Calu3 (cell line): ENCODE measurements around the gene NGFR. TPM values are rescaled to one million over a fixed set of nuclear protein-coding genes. Genes with fewer than 3 reads are reported as not detected.
A peak's percentile ranks its signal among the peaks of the same experiment; 100 is the strongest.

ENCODE experiments used
- BruUV-seq: library from RNA; stranded (reverse); fragments of 400-500 nt; replicated peaks from 2 replicates; lab custom pipeline; 2021; lab: Mats Ljungman, UMichigan
- CTCF ChIA-PET: fragments of 300-600 bp; sonication (Branson Sonifier 250); formaldehyde crosslinking; loops from one replicate; lab custom pipeline; 2022; ENCODE audit warnings: antibody characterized with exemption; lab: Charles Lee
- DNase-seq: peaks from one replicate; pipeline ENCODE4 v3.0.0; 2022
- H3K27ac Mint-ChIP-seq: one replicate; pipeline ENCODE4 v1.8.0; 2022; ENCODE audit warnings: mixed read lengths; ENCODE audit not compliant: unreplicated experiment
- H3K27me3 Mint-ChIP-seq: one replicate; pipeline ENCODE4 v1.8.0; 2022; ENCODE audit warnings: mixed read lengths; ENCODE audit not compliant: unreplicated experiment
- H3K36me3 Mint-ChIP-seq: one replicate; pipeline ENCODE4 v1.8.0; 2022; ENCODE audit warnings: mild to moderate bottlenecking, moderate library complexity, mixed read lengths; ENCODE audit not compliant: insufficient read depth, unreplicated experiment
- H3K4me1 Mint-ChIP-seq: one replicate; pipeline ENCODE4 v1.8.0; 2022; ENCODE audit warnings: mild to moderate bottlenecking, low read depth, mixed read lengths; ENCODE audit not compliant: unreplicated experiment
- H3K4me3 Mint-ChIP-seq: one replicate; pipeline ENCODE4 v1.8.0; 2022; ENCODE audit warnings: mild to moderate bottlenecking, low read depth, moderate library complexity, mixed read lengths; ENCODE audit not compliant: unreplicated experiment
- H3K9me3 Mint-ChIP-seq: one replicate; pipeline ENCODE4 v1.8.0; 2022; ENCODE audit warnings: low read depth, mixed read lengths; ENCODE audit not compliant: unreplicated experiment
- CTCF ChIP-seq: fragments of 200-600 bp; IDR thresholded peaks from one replicate; pipeline ENCODE4 v1.8.0; 2022; ENCODE audit warnings: antibody characterized with exemption; ENCODE audit not compliant: unreplicated experiment
- intact Hi-C: fragments of 100-400 bp; cut with micrococcal nuclease; formaldehyde crosslinking; loops from one replicate; pipeline ENCODE4 v1.10.0; 2022; ENCODE audit not compliant: unreplicated experiment
- total RNA-seq: library from RNA; stranded (reverse); gene quantifications from 2 replicates; pipeline ENCODE4 v1.2.3, GENCODE V29; 2022

NGFR gene
- total RNA-seq, 1 experiment from 2014 or later = 0.66 TPM

- no peak for DNase-seq
- H3K4me1 Mint-ChIP-seq = no peaks in the 10 kb centered on the region
- TF ChIP-seq CTCF = no peak
- H3K36me3 Mint-ChIP-seq = no peaks in the 10 kb centered on the region
- H3K27me3 Mint-ChIP-seq = peaks cover 100% of the 10 kb centered on the region
- intact Hi-C loops = no loop called here
- H3K27ac Mint-ChIP-seq = no peak overlapping the region
- no peak overlapping the region for H3K4me3 Mint-ChIP-seq
- BruUV-seq = no TSS peak
- no peaks in the 10 kb centered on the region for H3K9me3 Mint-ChIP-seq
- CTCF ChIA-PET = no interaction called here
These were observed 5.7 kb upstream of the NGFR start for GRCh38 chr17:49489348-49489747.

DNA sequence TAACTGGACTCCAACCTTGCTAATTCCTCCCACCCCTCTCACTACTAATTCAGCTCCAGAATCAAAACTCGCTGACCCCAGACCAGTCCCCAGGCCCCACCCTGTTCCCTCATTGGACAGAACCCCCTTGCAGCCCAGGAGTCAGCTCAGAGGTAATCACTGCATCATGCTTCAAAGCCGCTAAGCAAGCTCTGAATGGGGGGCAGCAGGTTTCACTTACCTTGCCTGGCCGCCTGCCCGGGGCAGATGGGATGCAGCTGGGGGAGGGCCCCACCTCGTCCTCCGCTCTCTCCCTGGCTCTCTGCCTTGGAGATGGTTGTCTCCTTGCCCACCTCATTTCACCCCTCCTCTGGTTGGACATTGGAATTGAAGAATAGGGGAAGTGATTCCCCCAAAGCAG, 4.8 kb upstream of the NGFR start:
- Mint-ChIP-seq H3K9me3 (no peaks in the 10 kb centered on the region), H3K4me1 (no peaks in the 10 kb centered on the region), H3K36me3 (peaks cover 6% of the 10 kb centered on the region), H3K4me3 (no peak overlapping the region), H3K27ac (no peak overlapping the region), H3K27me3 (peaks cover 100% of the 10 kb centered on the region)
- BruUV-seq = no TSS peak
- DNase-seq = no peak
- intact Hi-C loops = no loop called here
- TF ChIP-seq CTCF = no peak
- CTCF ChIA-PET = no interaction called here

- Mint-ChIP-seq H3K9me3 (no peaks in the 10 kb centered on the region), H3K4me1 (no peaks in the 10 kb centered on the region), H3K27ac (no peak overlapping the region), H3K4me3 (no peak overlapping the region), H3K27me3 (peaks cover 100% of the 10 kb centered on the region), H3K36me3 (peaks cover 11% of the 10 kb centered on the region)
- TF ChIP-seq CTCF = no peak
- intact Hi-C loops = no loop called here
- CTCF ChIA-PET = interaction anchor here (0.6 kb wide), 2 partner anchors 29 to 1368 kb away, joined by 3 to 4 read pairs; no protein-coding TSS in a partner anchor
- no TSS peak for BruUV-seq
- no peak for DNase-seq
These were observed 3.8 kb upstream of the NGFR start for GRCh38 chr17:49491192-49491769.

DNA sequence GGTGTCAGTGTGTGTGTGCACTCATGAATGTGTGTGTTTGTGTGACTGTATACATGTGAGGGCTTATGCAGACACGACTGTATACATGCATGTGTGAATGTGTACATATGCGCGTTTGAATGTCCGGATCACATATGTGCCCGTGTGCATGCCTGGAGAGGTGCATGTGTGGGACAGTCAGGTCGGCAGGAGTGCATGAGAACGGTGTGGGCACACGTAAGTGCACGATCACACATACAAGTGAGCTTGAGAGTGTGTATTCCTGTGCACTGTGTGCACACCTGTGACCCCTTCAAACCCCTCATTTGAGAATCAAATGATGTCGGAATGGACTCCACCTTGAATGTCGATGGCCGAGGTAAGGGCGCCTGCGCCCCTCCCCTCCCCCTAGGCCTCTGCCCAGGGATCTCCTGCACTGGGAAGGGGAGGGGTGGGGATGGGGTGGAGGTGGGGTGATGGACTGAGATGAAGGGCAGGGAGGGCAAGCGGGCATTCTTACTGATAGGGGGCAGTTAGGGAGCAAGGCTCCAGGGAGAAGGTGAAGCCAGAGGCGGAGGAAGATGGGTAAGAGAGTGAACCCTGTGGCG, 601 bp upstream of the NGFR start:
- CTCF ChIA-PET = no interaction called here
- H3K9me3 Mint-ChIP-seq = no peaks in the 10 kb centered on the region
- H3K27me3 Mint-ChIP-seq = peaks cover 100% of the 10 kb centered on the region
- BruUV-seq = no TSS peak
- peaks cover 10% of the 10 kb centered on the region for H3K4me1 Mint-ChIP-seq
- no peak for TF ChIP-seq CTCF
- peak overlapping the region; percentile 69 for H3K4me3 Mint-ChIP-seq
- H3K36me3 Mint-ChIP-seq = peaks cover 11% of the 10 kb centered on the region
- H3K27ac Mint-ChIP-seq = no peak overlapping the region
- intact Hi-C loops = no loop called here
- DNase-seq = no peak
